ENCODE data around the gene NSD1.

DNA sequence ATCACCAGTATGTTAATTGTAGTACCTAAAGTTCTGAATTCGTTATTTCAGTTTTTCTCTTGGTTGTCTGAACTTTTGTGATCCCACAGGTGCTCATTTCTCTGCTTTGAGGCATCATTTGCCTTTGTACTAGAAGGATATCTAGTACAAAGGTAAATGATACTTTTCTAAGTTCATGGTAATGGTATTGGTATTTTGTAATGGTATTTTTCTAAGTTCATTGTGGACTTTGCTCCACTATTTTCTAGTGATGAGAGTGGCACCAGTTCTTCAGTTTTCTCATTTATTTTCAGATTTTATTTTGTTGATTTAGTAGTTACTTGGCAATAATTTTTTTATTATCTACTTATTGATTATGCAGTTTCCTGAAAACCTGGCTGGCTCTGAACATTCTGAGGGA, 127.9 kb downstream of the NSD1 start:
- TF ChIP-seq, protein P1, sequence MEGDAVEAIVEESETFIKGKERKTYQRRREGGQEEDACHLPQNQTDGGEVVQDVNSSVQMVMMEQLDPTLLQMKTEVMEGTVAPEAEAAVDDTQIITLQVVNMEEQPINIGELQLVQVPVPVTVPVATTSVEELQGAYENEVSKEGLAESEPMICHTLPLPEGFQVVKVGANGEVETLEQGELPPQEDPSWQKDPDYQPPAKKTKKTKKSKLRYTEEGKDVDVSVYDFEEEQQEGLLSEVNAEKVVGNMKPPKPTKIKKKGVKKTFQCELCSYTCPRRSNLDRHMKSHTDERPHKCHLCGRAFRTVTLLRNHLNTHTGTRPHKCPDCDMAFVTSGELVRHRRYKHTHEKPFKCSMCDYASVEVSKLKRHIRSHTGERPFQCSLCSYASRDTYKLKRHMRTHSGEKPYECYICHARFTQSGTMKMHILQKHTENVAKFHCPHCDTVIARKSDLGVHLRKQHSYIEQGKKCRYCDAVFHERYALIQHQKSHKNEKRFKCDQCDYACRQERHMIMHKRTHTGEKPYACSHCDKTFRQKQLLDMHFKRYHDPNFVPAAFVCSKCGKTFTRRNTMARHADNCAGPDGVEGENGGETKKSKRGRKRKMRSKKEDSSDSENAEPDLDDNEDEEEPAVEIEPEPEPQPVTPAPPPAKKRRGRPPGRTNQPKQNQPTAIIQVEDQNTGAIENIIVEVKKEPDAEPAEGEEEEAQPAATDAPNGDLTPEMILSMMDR (IDR thresholded peaks at IDR 0.05): no peak
- no peak for TF ChIP-seq POLR2A (IDR thresholded peaks at IDR 0.05)
